HG03064 (cell line): ENCODE results near the gene ETF1.
A peak's percentile ranks its signal among the peaks of the same experiment; 100 is the strongest.

Experiments
- ATAC-seq: cut with Tn5 transposase; IDR thresholded peaks from one replicate; pipeline ENCODE4 v1.9.1; 2021; ENCODE audit warnings: low read depth; ENCODE audit not compliant: unreplicated experiment

ETF1 gene

DNA sequence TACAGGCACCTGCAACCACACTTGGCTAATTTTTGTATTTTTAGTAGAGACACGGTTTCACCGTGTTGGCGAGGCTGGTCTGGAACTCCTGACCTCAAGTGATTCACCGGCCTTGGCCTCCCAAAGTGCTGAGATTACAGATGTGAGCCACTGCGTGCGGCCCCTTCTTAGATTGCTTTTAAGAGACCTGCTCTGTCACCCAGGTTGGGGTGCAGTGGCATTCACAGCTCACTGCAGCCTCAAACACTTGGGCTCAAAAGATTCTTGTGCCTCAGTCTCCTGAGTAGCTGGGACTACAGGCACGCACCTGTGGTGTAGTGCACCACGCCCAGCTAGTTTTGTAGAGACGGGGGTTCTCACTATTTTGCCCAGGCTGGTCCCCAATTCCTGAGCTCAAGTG is 21.2 kb upstream of the ETF1 start:
- ATAC-seq, result no peak

DNA sequence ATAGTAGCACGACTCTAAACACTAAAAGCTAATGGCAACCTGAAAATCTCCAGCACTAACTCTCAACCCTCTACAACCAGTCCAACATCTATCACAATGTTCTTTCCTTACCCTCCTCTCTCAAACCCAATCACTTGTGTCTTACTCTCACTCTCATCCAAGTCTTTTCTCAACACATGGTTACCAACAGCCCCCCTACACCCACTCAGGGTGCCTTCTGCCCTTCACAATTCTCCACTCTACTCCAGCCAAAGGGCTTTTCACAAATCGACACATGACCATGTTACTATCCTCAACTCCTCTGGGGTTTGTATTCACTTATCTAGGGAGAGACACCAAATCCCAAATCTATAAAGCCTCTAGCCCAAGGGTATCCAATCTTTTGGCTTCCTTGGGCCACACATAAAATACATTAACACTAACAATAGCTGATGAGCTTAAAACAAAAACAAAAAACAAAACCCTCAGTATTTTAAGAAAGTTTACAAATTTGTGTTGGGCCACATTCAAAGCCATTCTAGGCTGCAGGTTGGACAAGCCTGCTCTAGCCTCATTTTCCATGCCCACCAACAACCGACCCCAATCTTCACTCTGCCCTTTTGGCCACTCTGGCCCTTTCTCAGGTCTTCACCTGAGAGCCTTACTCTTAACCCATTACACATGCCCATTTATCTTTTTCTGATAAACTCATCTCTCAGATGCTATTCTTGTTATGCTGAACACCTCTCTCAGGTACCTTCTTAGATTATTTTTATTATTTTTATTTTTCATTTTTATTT is 20.5 kb upstream of the ETF1 start:
- no peak for ATAC-seq

- no peak for ATAC-seq
Observed at GRCh38 chr5:138560971-138561370, 17.9 kb upstream of the ETF1 start.

GRCh38 chr5:138559937-138560336 is 16.9 kb upstream of the ETF1 start:
- no peak for ATAC-seq

- ATAC-seq, result no peak
Observed at GRCh38 chr5:138557677-138558076, 14.6 kb upstream of the ETF1 start.

DNA sequence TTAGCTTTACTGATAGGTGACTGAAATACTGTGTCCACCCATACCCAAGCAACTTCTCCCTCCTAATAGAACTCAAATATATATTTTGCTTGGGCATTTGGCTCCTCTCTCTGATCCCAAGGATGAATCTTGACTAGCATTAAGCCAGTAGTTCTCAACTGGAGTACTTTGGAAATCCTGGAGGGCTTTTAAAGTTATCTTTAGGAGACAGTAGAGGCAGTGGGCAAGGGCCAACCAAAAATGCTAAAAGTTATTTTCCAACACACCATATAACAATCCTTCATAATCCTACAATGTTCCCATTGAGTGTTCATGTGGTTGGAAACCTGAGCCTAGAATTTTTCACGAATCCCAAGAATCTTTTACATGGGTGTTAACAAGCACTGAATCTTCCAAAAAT is 11.1 kb upstream of the ETF1 start:
- no peak for ATAC-seq

- no peak for ATAC-seq
Observed at GRCh38 chr5:138553437-138554095, 10.5 kb upstream of the ETF1 start.

GRCh38 chr5:138552657-138553056 is 9.6 kb upstream of the ETF1 start:
- ATAC-seq, result no peak

GRCh38 chr5:138549414-138549813 is 6.4 kb upstream of the ETF1 start:
- ATAC-seq, result no peak

GRCh38 chr5:138545919-138546562 is 3.0 kb upstream of the ETF1 start:
- ATAC-seq, result no peak

DNA sequence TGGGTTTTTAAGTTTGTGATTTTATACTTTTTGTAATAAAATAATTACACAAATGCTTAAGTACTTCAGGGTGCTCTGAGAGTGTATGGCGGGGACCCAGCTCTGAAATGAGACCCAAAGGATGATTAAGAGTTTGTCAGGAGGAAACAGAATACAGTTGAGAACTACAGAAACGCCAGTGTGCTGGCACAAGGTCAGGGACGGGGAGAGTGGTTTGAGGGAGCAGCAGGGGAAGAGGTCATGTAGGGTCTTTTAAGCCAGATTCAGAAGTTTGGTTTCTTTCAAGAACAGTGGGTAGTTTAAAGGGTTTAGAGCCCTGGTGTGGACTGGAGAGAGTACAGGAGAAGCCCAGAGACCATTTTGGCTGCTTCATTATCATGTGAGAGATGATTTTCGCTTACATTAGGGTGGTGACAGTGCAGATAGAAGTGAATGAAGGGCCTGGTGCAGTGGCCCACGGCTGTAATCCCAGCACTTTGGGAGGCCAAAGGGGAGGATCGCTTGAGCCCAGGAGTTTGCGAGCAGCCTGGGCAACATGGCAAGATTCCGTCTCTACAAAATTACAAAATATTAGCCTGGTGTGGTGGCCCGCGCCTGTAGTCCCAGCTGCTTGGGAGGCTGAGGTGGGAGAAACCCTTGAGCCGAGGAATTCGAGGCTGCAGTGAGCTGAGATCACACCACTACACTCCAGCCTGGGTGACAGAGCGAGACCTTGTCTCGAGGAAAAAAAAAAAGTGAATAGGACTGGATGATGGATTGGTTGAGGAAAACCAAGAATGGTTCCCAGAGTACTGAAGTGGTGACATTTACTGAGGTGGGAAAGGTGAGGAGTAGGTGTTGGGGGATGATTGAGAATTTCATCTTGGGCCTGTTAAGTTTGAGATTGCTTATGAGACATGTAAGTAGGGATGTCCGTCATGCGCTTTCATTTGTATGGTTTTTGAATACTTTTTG is 1.4 kb upstream of the ETF1 start:
- ATAC-seq, result no peak

DNA sequence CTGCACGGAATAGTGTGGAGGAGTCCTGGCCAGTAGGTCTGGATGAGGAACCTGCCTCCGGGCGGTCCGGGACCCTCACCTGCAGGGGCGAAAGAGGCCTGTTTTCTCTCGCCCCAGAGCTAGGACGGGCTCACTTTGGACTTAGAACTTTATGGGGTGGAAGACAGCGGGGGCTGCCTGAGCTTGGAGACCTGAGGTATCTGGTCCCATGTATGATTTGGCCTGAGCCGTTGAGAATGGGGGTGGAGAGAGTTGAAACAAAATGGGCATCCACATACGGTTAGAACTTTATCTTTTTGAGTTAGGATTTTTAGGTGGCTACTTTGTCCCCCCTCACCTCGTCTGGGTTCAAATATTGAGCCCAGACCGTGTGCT is 681 bp upstream of the ETF1 start:
- peak; percentile 40 for ATAC-seq

- no peak for ATAC-seq
Observed at GRCh38 chr5:138542180-138542955, 668 bp downstream of the ETF1 start.

DNA sequence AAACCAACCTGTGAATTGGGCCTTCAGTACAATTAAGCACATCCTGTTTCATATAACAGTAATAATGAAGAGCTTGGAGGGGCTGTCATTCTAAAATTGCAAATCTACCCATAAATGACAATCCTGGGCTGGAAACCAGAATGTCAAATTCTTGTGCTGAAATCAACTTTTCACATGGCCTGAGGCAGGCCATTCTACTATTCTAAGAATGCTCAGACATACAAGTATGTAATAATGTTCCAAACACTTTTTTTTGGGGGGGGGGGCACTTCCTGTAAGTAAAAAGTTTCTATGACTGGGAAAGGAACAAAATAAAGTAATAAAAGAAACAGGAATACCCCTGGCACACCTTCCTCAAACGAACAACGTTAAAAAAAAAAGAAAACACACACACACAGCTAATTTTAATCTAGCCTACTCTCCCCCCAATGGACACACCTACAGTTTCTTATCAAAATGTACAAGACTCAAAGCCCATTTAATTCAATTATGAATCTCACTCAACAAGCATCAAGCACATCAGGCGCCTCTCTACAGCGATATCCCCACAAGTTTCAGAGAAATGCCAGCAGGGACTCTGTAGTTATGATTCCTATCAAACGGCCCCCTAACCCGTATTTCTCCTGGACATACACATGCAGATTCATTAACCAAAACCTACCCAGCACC is 1.4 kb downstream of the ETF1 start:
- no peak for ATAC-seq

GRCh38 chr5:138539791-138540190 is 3.2 kb downstream of the ETF1 start:
- ATAC-seq, result no peak

GRCh38 chr5:138538943-138539627 is 4.0 kb downstream of the ETF1 start:
- ATAC-seq, result no peak

DNA sequence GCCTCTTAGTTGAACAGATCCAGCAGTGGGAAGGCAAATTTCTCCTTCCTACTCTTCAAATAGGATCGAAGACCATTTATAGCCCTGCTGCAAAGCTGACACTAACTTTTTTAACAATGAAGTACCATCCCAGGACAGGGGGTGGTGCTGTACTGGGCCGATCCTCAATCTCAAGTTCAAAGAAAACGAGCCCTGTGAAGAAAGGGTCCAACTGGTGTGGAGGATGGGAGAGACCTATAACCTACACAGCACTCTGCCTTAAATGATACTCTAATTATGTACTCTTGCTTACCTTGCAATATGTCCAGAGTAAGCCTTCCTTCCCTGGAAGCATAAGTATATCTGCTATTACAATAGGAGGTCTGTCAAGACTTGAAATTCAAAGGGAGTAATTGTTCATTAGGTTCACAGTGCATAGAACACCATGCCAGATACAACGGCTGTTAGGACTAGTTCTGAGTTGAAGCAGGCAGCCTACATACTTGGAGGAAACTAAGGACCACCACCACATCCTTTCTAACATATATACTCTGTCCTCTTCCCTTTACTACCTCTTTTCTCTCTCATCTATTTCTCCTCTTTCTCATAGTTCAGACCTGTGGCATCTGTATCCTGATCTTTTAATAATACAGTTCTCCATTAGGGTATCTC is 6.2 kb downstream of the ETF1 start:
- ATAC-seq, result no peak

DNA sequence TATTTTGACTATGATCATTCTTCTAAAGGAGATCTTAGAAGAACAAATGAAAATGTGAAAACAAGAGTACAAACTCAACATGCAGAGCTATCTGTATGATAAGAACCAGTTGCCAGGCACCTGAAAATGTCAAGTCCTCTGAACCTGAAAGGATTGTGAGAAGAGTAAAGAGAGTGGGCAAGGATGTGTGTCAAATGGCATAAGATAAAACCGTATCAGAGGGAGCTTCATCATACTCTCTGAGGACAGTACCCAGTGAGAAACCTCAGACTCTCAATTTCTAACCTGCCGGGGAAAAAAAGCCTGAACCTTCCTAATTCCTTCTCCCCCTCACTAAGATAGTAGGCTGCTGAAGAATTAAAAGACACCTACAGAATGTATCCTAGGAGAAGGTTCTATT is 6.8 kb downstream of the ETF1 start:
- ATAC-seq, result no peak
